Glutamatergic neuron (in vitro differentiated cells): Measurements from ENCODE around the gene L3MBTL4. TPM values are rescaled to one million over a fixed set of nuclear protein-coding genes. Genes with fewer than 3 reads are reported as not detected.

ENCODE experiments used
- DNase-seq: peaks from one replicate; pipeline ENCODE4 v3.0.0; 2022
- H3K27ac Mint-ChIP-seq: one replicate; pipeline ENCODE4 v1.8.0; 2020; ENCODE audit warnings: mild to moderate bottlenecking, mixed read lengths, inconsistent platforms; ENCODE audit not compliant: unreplicated experiment
- H3K27me3 Mint-ChIP-seq: one replicate; pipeline ENCODE4 v1.8.0; 2020; ENCODE audit warnings: mild to moderate bottlenecking, moderate library complexity, mixed read lengths, inconsistent platforms; ENCODE audit not compliant: unreplicated experiment
- H3K36me3 Mint-ChIP-seq: one replicate; pipeline ENCODE4 v1.8.0; 2020; ENCODE audit warnings: mild to moderate bottlenecking, mixed read lengths, inconsistent platforms; ENCODE audit not compliant: unreplicated experiment
- H3K4me1 Mint-ChIP-seq: one replicate; pipeline ENCODE4 v1.8.0; 2020; ENCODE audit warnings: mild to moderate bottlenecking, low read depth, mixed read lengths, inconsistent platforms; ENCODE audit not compliant: unreplicated experiment
- H3K4me3 Mint-ChIP-seq: one replicate; pipeline ENCODE4 v1.8.0; 2020; ENCODE audit warnings: mild to moderate bottlenecking, mixed read lengths, inconsistent platforms; ENCODE audit not compliant: unreplicated experiment
- H3K9me3 Mint-ChIP-seq: one replicate; pipeline ENCODE4 v1.8.0; 2020; ENCODE audit warnings: mild to moderate bottlenecking, moderate library complexity, mixed read lengths, inconsistent platforms; ENCODE audit not compliant: unreplicated experiment
- CTCF ChIP-seq: fragments of 200-600 bp; sonication (generic); IDR thresholded peaks from one replicate; pipeline ENCODE4 v1.5.0; 2021; ENCODE audit not compliant: partially characterized antibody, unreplicated experiment
- total RNA-seq: library from RNA; stranded (reverse); fragmentation: NEBNext Ultra II Directional; extraction: Animal tissue kit (Norgen Biotek cat#: 25700); gene quantifications from one replicate; pipeline ENCODE4 v1.2.1, GENCODE V29; 2021; ENCODE audit not compliant: unreplicated experiment

The L3MBTL4 gene
- total RNA-seq, 1 donor from 2014 or later, result 0.32 TPM

GRCh38 chr18:5964596-5964995 is 450.1 kb downstream of the L3MBTL4 start:
- no peaks in the 10 kb centered on the region for H3K36me3 Mint-ChIP-seq
- H3K4me3 Mint-ChIP-seq, result no peak overlapping the region
- peaks cover 19% of the 10 kb centered on the region for H3K4me1 Mint-ChIP-seq
- no peak for DNase-seq
- peaks cover 4% of the 10 kb centered on the region for H3K27me3 Mint-ChIP-seq
- H3K9me3 Mint-ChIP-seq, result peaks cover 3% of the 10 kb centered on the region
- no peak overlapping the region for H3K27ac Mint-ChIP-seq
- no peak for TF ChIP-seq CTCF

GRCh38 chr18:5964108-5964507 is 450.6 kb downstream of the L3MBTL4 start:
- H3K27ac Mint-ChIP-seq, result no peak overlapping the region
- peaks cover 3% of the 10 kb centered on the region for H3K9me3 Mint-ChIP-seq
- DNase-seq, result no peak
- no peak for TF ChIP-seq CTCF
- no peaks in the 10 kb centered on the region for H3K36me3 Mint-ChIP-seq
- H3K27me3 Mint-ChIP-seq, result peaks cover 4% of the 10 kb centered on the region
- H3K4me3 Mint-ChIP-seq, result no peak overlapping the region
- H3K4me1 Mint-ChIP-seq, result peaks cover 19% of the 10 kb centered on the region

GRCh38 chr18:5963267-5963666 is 451.4 kb downstream of the L3MBTL4 start:
- no peak overlapping the region for H3K4me3 Mint-ChIP-seq
- H3K36me3 Mint-ChIP-seq, result no peaks in the 10 kb centered on the region
- peaks cover 19% of the 10 kb centered on the region for H3K4me1 Mint-ChIP-seq
- H3K27me3 Mint-ChIP-seq, result peaks cover 4% of the 10 kb centered on the region
- no peak for TF ChIP-seq CTCF
- no peak for DNase-seq
- peaks cover 3% of the 10 kb centered on the region for H3K9me3 Mint-ChIP-seq
- no peak overlapping the region for H3K27ac Mint-ChIP-seq

GRCh38 chr18:5962362-5962761 is 452.3 kb downstream of the L3MBTL4 start:
- no peak for DNase-seq
- H3K4me3 Mint-ChIP-seq, result no peak overlapping the region
- no peaks in the 10 kb centered on the region for H3K36me3 Mint-ChIP-seq
- H3K27me3 Mint-ChIP-seq, result peaks cover 4% of the 10 kb centered on the region
- H3K4me1 Mint-ChIP-seq, result peaks cover 19% of the 10 kb centered on the region
- TF ChIP-seq CTCF, result no peak
- H3K9me3 Mint-ChIP-seq, result peaks cover 3% of the 10 kb centered on the region
- H3K27ac Mint-ChIP-seq, result no peak overlapping the region

- Mint-ChIP-seq H3K36me3 (no peaks in the 10 kb centered on the region), H3K4me1 (peaks cover 19% of the 10 kb centered on the region), H3K4me3 (no peak overlapping the region), H3K9me3 (peaks cover 3% of the 10 kb centered on the region), H3K27me3 (peaks cover 4% of the 10 kb centered on the region), H3K27ac (no peak overlapping the region)
- DNase-seq, result no peak
- no peak for TF ChIP-seq CTCF
These were observed 452.9 kb downstream of the L3MBTL4 start for GRCh38 chr18:5961828-5962150.
